GM19099 (cell line): Measurements from ENCODE around the gene TPO.

Source experiments
- POLR2A ChIP-seq: IDR thresholded peaks from 3 replicates; pipeline ENCODE4 v1.6.1; 2011; ENCODE audit warnings: low read depth; ENCODE audit not compliant: insufficient read length; ENCODE audit errors: extremely low read depth

TPO gene

DNA sequence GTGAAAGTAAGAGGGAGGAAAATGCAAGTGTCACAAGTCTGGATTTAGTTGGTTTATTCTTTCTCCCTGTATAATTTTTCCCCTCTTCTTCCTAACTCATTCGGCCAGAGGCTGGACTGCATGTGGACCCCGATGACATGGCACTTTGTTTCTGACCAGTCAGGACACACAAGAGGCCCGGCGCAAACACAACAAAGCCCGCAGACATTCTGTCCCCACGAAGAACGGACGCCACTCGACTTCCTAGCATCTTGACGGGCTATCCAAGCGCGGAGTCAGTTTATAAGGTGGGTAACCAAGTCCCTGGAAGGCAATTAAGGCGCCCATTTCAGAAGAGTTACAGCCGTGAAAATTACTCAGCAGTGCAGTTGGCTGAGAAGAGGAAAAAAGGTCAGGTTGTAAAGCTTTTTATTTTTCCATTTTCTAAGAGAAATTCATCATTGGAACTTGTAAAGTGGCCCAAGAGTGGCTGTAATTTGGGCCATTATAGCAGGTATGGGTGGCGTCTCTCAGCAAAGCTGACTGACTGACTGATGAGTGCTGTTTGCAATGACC is at the start of gene TPO:
Gene TPO, plus strand, starts transcription at position 308 of the 555 bp plus-strand sequence. CDS start 946 bp downstream, outside the sequence.
- TF ChIP-seq POLR2A = no peak

DNA sequence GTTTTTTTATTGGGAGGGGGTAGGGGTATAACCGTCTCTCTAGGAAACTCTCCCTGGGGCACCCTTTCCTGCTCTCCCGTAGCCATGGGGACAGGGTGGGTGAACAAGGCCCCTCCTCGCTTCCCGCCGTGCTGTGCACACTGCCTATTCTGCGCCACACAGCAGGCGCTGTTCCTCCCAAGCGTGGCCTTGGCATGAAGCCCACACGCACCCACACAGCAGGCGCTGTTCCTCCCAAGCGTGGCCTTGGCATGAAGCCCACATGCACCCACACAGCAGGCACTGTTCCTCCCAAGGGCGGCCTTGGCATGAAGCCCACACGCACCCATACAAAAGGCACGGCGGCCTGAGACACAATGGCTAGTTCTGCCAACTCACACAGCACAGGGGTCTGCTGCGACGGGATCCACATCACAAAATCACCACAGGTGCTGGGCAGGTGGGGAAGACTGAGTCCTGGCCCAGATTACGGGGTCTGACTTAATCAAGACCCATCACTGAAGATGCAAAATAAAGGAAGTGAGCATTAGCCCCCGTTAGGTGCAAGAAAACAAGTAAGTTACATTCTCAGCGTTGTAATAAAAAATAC is 46.6 kb upstream of the TPO start:
- no peak for TF ChIP-seq POLR2A

DNA sequence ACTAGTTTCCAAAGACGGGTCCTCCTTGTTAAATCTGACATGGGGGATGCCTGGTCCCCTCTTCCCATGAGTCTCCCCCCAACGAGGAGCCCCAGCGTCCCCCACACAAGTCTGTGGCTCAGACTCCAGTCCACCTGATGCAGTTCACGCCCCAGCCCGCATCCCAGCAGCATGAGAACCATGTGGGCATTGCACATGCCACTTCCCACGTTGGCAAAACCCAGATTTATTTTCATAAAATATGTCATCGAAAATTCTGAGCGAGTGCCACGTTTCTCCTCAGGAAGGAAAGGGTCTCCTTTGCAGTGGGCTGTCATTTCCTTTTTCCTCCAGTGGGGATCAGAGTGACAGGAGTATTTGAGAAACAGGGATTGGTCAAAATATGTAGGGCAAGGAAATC is 45.7 kb upstream of the TPO start:
- no peak for TF ChIP-seq POLR2A

DNA sequence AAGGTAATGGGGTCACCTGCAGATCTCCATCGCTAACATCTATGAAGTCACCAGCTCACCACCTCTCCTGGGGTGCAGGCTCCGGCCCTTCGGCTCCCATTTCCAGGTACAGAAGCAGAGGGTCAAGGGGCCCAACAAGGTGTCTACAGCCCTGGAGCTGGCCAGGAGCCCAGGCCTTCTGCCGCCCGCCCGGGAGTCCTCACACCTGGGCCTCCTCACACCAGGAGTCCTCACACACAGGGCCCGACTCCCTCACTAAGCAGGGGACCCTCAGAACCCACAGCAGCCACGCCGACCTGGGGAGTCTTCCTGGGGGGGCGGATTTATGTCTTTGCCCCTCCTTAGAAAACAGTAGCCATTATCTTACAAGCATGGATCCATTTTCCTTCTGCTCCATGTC is 43.4 kb upstream of the TPO start:
- no peak for TF ChIP-seq POLR2A

DNA sequence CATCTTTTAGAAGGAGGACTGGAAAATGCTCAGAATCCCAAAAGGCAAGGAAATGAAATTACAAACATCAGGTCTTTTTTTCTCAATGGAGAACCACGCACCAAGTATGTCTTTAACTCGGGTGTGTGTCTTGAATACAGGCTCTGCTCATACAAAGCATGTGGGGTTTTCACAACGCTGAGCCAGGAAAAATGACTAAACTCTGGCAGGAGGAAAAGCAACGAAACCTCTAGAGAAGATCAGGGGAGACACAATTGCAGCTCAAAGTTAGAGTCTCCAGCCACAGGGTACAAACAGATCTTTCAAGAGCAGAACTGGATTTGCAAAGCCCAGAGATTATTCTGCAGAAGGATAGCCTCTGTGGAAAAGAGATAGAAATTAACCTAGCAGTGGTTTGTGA is 42.8 kb upstream of the TPO start:
- TF ChIP-seq POLR2A = no peak

DNA sequence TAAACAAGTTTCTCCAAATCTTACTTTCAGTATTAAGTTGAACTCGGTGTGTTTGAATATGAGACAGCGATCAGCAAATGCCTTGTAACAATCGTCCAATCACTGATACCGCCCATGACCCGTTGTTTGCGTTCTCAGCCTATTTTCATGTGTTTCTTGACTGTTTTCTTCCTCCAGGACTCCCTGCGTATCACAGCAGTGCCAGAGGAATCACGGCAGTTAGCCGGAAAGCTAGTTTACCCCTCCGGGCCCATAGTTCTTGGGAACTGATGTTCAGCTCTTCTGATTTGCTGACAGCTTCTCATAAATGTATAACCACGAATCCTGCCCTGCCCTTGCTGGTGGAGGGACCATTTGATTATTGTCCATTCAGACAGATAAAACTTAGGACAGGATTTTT is 42.2 kb upstream of the TPO start:
- TF ChIP-seq POLR2A = no peak

DNA sequence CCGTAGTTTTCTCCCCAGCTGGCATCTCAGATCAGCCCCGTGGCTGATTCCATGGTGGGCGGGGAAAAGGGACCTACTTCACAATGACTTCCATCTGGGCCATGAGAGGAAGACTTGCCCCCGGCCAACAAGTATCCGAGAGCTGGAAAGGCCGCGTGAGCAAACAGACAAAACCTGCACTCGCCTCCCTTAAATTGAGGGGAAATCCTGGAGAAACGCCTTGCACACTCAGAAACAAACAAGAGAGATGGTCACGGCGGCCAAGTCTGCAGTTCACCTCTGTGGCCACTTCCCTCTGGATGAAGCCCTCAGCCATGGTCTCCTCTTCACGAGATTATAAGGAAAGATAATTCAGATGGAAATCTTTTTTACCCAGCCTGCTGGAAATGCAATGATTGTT is 39.4 kb upstream of the TPO start:
- TF ChIP-seq POLR2A = no peak

DNA sequence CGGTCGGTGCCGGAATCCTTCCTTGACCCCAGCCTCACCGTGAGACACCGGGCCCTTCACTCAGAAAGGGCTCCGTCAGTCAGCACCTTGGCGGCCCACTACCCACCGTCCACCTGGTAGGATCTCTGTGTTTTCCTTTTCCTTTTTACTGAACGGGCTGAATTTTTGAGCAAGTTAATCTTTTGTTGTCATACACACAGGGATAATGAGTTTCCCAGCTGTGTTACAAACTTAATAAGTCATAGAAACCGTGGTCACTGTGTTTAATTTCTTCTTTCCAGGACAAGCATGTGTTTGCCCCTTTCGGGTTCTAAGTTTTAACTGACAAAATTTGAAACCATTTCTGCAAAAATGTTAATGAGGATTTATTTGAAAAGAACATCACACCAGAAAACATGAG is 39.0 kb upstream of the TPO start:
- no peak for TF ChIP-seq POLR2A

DNA sequence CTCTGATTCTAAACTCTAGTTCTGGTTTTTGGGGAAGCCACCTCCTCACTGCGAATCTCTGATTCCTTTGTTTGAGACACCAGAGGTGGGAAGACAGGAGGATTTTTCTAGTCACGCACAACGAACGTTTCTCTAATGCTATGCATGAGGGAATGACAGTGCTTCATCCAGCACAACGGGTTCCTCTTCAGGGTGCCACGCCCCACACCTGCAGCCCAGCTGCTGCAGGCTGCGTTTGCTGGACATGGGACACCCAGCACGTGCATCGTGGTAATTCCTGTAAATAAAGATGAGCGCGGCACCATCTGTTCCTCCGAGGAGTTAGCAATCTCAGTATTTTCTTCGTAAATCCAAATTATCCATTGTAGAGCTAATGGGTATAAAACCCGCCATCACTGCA is 37.5 kb upstream of the TPO start:
- TF ChIP-seq POLR2A = no peak

DNA sequence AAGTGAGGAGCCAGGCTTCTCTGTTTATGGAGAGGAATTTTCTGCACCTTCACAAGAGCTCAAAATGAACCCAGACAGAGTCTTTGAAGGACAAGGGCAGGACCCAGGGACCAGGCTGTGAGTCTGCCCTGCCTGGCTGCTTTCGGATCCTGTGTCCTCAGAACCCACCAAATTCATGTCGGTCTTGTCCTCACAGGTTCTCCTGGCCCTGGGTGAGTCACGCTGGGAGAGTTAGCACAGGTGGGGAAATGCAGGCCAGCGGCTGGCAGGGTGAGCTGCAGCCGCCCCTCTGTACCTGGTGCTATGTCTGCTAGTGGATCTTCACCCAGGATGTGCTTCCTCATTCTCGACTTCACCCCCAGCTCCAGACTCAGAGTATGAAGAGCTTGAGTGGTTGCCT is 35.8 kb upstream of the TPO start:
- TF ChIP-seq POLR2A = no peak

DNA sequence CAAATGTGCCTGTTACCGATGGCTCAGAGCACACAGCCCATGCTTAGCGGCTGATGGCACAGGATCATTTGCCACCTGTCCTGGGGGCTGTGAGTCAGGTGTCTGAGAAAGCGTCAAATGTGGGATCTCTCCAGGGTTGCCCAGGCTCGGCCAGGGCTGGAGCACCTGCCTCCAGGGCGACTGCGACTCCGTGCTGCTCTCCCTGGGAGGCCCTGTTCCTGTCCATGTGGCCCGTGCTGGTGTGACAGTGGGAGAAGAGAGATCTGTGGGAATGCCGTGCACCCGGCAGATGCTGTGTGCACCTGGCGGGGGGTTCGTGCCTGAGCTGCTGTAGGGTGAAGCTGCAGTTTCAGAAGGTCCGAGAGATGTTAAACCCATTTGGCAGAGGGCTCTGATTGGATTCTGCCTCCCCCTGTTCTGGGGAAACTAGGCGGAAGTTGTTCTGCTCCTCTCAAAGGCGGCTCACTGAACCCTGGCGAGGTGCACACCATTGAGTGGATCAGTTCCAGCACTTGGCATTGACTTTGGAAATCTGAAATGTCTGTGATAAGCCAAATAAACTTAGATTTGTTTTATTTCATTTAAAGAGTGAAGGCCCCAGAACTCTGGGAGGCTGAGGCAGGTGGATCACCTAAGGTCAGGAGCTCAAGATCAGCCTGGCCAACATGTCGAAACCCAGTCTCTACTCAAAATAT is 34.7 kb upstream of the TPO start:
- TF ChIP-seq POLR2A = no peak

DNA sequence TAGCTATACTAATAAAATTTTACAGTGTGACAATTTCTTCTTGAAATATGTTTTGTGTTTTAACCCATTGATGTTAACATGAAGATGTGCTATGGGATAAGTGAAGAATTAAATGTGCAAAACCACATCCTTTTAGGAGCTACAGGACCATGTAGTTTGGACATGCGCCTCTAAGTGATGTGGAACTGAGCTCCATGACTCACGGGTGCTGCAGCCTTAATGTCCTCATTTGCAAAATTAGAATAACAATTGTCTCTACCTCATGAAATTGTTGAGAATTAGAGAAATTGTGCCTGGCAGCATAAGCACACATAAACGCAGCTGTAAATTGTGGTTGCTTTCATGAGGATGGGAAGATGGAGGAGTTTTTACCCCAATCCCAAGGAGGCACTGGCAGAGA is 31.6 kb upstream of the TPO start:
- TF ChIP-seq POLR2A = no peak

DNA sequence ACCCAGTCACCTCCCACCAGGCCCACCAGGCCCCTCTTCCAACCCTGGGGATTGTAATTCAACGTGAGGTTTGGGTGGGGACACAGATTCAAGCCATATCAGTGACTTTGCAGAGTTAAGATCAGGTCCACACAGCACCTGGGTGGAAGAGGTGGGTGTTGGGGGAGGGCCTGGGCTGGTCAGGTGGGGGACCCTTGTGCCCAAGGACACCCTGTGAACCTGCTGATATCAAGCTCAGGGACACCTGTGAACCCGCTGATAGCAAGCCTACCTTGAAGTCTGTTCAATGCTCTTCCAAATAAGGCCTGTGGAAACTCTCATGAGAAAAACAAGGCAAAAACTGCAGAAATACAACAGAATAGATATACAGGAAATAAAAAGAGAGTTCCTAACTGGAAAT is 19.9 kb upstream of the TPO start:
- TF ChIP-seq POLR2A = no peak

DNA sequence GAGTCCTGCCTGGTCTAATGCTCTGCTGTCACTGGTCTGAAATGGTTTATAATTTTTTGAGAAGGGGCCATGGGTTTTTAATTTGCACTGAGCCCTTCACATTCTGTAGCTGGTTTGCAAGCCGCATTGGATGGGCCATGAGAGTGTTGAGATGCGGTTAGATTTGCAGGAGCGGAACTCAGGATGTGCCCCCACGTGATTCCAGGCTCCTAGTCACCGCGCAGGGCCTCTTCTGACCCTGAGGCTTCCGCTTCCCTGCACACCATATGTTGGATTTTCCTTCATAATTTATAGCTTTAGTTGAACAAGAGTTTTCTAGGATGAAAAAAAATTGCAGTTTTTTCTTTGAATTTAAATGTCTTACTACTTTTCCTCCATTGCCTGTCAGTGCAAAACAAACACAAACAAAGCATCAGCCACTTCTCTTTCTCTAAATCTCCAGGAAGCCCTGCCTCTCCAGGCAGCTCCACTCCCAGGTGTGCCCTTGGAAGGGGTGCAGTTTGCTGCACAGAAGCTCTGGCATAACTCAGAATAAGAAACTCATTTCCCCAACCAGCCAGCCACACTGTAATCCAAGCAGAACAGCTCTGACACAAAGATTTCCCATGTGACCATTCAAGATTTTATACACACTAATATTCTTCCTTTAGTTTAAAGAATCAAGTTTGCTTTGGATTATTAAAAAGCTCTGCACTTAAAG is 18.4 kb upstream of the TPO start:
- TF ChIP-seq POLR2A = no peak

DNA sequence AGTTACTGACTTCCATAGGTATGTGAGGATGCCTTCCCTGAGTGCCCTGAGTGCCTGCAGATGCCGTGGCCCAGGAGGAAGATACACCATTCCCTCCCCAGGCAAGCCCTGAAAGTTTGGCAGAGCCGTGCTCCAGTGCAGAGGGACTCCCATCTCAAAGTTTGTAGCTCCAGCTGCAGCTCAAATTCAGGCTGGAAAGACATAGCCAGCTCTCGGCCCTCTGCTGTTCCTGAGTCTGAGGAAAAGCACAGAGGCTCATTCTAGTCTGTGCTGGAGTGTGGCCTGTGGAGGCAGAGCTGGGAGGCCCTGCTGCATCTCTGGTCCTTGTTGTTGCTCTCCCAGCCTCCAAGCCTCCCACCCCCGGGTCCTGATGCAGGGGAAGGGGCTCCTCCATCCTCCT is 15.9 kb upstream of the TPO start:
- no peak for TF ChIP-seq POLR2A

DNA sequence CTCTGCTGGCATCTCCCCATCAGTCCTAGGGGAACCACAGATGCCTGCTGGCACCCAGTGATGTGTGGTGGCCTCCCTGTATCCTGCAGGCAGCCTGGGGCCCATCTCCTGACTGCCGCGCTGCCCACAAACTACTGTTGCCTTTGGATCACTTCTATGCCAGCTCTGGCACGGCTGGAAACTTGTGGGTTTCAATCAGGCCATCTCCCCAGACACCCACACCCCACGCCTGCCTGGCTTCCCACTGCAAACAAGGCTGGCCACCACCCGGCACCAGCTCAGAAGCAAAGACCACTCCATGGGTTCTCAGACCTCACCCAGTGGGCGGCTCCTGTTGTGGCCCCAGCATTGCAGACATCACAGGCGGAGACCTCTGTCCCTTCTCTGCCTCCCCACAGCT is 15.1 kb upstream of the TPO start:
- no peak for TF ChIP-seq POLR2A
